ENCODE measurements around the gene HAPLN3.

- no peak for TF ChIP-seq POLR2A (IDR thresholded peaks at IDR 0.05)
- no peak for TF ChIP-seq EP300 (IDR thresholded peaks at IDR 0.05)
- TF ChIP-seq, protein P1, sequence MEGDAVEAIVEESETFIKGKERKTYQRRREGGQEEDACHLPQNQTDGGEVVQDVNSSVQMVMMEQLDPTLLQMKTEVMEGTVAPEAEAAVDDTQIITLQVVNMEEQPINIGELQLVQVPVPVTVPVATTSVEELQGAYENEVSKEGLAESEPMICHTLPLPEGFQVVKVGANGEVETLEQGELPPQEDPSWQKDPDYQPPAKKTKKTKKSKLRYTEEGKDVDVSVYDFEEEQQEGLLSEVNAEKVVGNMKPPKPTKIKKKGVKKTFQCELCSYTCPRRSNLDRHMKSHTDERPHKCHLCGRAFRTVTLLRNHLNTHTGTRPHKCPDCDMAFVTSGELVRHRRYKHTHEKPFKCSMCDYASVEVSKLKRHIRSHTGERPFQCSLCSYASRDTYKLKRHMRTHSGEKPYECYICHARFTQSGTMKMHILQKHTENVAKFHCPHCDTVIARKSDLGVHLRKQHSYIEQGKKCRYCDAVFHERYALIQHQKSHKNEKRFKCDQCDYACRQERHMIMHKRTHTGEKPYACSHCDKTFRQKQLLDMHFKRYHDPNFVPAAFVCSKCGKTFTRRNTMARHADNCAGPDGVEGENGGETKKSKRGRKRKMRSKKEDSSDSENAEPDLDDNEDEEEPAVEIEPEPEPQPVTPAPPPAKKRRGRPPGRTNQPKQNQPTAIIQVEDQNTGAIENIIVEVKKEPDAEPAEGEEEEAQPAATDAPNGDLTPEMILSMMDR (IDR thresholded peaks at IDR 0.05): no peak
- TF ChIP-seq POLR2AphosphoS5 (IDR thresholded peaks at IDR 0.05): no peak
Observed at GRCh38 chr15:88842156-88842555, 53.2 kb downstream of the HAPLN3 start.
